Natural killer cell (primary cell): ENCODE data around the gene SPSB4. TPM values are rescaled to one million over a fixed set of nuclear protein-coding genes. Genes with fewer than 3 reads are reported as not detected.

ENCODE experiments used
- ATAC-seq, 3 donors: fragments of 150-1000 bp in 2 of 3; fragments of 200-7000 bp in 1 of 3; cut with Tn5 transposase; 1 replicate in 1 of 3; 2 replicates in 2 of 3; pipeline ENCODE4 v1.10.0; 2021; ENCODE audit warnings: mild to moderate bottlenecking in 2 of 3, moderate library complexity in 2 of 3
- DNase-seq, 2 donors: peaks; one replicate each; pipeline versions ENCODE4 v3.0.0 to v3.0.0-alpha.2; 2013 to 2021; ENCODE audit warnings: mixed read lengths in 1 of 2
- H3K27ac ChIP-seq: one replicate; pipeline ENCODE4 v1.5.1; 2013; ENCODE audit warnings: mild to moderate bottlenecking, low read length
- H3K27me3 ChIP-seq: one replicate; pipeline ENCODE4 v1.6.1; 2013; ENCODE audit warnings: low read length; ENCODE audit not compliant: control insufficient read depth, insufficient read depth
- H3K36me3 ChIP-seq: one replicate; pipeline ENCODE4 v1.6.1; 2013; ENCODE audit warnings: low read length; ENCODE audit not compliant: control insufficient read depth, insufficient read depth
- H3K4me1 ChIP-seq: one replicate; pipeline ENCODE4 v1.6.1; 2013; ENCODE audit warnings: low read length; ENCODE audit not compliant: control insufficient read depth, insufficient read depth
- H3K4me3 ChIP-seq: one replicate; pipeline ENCODE4 v1.5.1; 2013; ENCODE audit warnings: low read length
- H3K9me3 ChIP-seq: one replicate; pipeline ENCODE4 v1.6.1; 2013; ENCODE audit warnings: low read length; ENCODE audit not compliant: control insufficient read depth, insufficient read depth
- H3K27ac Mint-ChIP-seq, 2 donors: one replicate each; pipeline ENCODE4 v1.8.0; 2022; ENCODE audit warnings: mild to moderate bottlenecking in 2 of 2, mixed read lengths in 2 of 2, moderate library complexity in 1 of 2
- H3K27me3 Mint-ChIP-seq, 2 donors: one replicate each; pipeline ENCODE4 v1.8.0; 2022; ENCODE audit warnings: low read depth in 2 of 2, mixed read lengths in 2 of 2
- H3K36me3 Mint-ChIP-seq: one replicate; pipeline ENCODE4 v1.8.0; 2022; ENCODE audit warnings: mixed read lengths
- H3K4me1 Mint-ChIP-seq, 2 donors: one replicate each; pipeline ENCODE4 v1.8.0; 2022; ENCODE audit warnings: mixed read lengths in 2 of 2
- H3K4me3 Mint-ChIP-seq: one replicate; pipeline ENCODE4 v1.8.0; 2022; ENCODE audit warnings: mild to moderate bottlenecking, moderate library complexity, mixed read lengths
- H3K9me3 Mint-ChIP-seq, 2 donors: one replicate each; pipeline ENCODE4 v1.8.0; 2022; ENCODE audit warnings: mixed read lengths in 2 of 2
- WGBS: methylation state at CpG from one replicate; pipeline ENCODE4 v1.1.7; 2013; ENCODE audit warnings: missing lambda C conversion rate; ENCODE audit not compliant: insufficient coverage; 5-methylcytosine and 5-hydroxymethylcytosine counted together
- intact Hi-C: fragments of 100-400 bp; cut with micrococcal nuclease; formaldehyde crosslinking; loops from one replicate; pipeline ENCODE4 v1.14.2; 2022
- total RNA-seq, 4 donors: library from RNA; stranded (reverse); fragments of 120-200 nt in 1 of 4; gene quantifications; one replicate each; pipeline versions ENCODE4 v1.2.3 to v1.2.4, GENCODE V29; 2013 to 2022
- TF ChIP-seq, protein P1 (sequence below): fragments of 200-600 bp; IDR thresholded peaks from one replicate; pipeline ENCODE4 v1.8.0; 2022; ENCODE audit warnings: antibody characterized with exemption

Gene SPSB4
- total RNA-seq, 3 donors from 2014 or later (not counting 1 experiment from before 2014, with no cell fraction given): not detected

DNA sequence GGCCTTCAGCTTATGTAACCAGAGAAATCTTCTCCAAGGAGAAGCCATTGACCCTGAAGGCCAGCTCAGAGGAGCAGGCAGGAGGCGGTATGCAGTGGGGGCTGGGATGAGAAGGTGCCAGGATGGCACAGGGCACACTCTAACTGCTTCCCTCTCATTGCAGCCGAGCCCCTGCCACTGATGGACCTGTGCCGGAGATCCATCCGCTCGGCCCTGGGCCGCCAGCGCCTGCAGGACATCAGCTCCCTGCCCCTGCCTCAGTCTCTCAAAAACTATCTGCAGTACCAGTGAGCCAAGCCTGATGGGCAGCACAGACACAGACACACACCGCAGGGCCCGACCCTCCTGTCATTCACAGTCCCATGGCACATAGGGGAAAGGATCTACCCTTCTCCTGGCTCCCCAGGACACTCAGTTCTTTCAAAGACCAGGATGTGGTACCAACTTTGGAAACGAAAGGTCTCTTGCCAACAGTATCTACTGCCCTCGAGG, 95.9 kb downstream of the SPSB4 start:
- no peaks in the 10 kb centered on the region for H3K9me3 ChIP-seq
- Mint-ChIP-seq H3K27me3 (peaks cover 11 to 14% of the 10 kb centered on the region in 2 donors), H3K36me3 (peaks cover 6% of the 10 kb centered on the region), H3K4me3 (no peak overlapping the region), H3K4me1 (no peaks in the 10 kb centered on the region), H3K9me3 (peaks cover under 1 to 5% of the 10 kb centered on the region in 2 donors), H3K27ac (no peak overlapping the region)
- TF ChIP-seq, protein P1, sequence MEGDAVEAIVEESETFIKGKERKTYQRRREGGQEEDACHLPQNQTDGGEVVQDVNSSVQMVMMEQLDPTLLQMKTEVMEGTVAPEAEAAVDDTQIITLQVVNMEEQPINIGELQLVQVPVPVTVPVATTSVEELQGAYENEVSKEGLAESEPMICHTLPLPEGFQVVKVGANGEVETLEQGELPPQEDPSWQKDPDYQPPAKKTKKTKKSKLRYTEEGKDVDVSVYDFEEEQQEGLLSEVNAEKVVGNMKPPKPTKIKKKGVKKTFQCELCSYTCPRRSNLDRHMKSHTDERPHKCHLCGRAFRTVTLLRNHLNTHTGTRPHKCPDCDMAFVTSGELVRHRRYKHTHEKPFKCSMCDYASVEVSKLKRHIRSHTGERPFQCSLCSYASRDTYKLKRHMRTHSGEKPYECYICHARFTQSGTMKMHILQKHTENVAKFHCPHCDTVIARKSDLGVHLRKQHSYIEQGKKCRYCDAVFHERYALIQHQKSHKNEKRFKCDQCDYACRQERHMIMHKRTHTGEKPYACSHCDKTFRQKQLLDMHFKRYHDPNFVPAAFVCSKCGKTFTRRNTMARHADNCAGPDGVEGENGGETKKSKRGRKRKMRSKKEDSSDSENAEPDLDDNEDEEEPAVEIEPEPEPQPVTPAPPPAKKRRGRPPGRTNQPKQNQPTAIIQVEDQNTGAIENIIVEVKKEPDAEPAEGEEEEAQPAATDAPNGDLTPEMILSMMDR: no peak
- intact Hi-C loops: no loop called here
- DNase-seq (no peak), ATAC-seq (no peak)
- H3K27me3 ChIP-seq: no peaks in the 10 kb centered on the region
- no peak overlapping the region for H3K4me3 ChIP-seq
- 88% methylated on average over 11 of the region's 11 CpGs for WGBS
- H3K27ac ChIP-seq: no peak overlapping the region
- H3K4me1 ChIP-seq: no peaks in the 10 kb centered on the region
- no peaks in the 10 kb centered on the region for H3K36me3 ChIP-seq

DNA sequence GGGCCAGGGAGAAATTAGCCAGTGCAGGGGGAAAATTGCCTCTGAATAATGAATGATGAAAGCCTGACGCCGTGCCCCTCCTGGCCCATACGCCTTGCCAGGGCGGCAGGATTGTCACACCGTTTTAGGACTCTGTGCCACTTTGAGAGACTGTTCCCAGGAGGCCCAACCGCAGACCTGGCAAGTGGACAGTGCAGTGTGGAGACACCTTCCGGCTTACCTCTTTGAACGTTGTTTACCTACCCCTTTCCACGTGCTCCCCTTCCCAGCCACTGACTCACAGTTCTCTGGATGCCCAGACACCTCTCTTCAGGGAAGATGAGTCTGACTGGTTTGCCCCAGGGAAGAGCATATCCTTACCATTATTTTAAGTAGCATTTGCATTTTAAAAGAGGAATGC, 96.5 kb downstream of the SPSB4 start:
- no peaks in the 10 kb centered on the region for H3K4me1 Mint-ChIP-seq
- ATAC-seq (no peak), DNase-seq (no peak)
- H3K9me3 Mint-ChIP-seq: peaks cover 0 to 5% of the 10 kb centered on the region in 2 donors
- no peak overlapping the region for H3K27ac Mint-ChIP-seq
- H3K27ac ChIP-seq: no peak overlapping the region
- H3K27me3 Mint-ChIP-seq: peaks cover 10 to 11% of the 10 kb centered on the region in 2 donors
- no peaks in the 10 kb centered on the region for H3K27me3 ChIP-seq
- H3K9me3 ChIP-seq: no peaks in the 10 kb centered on the region
- intact Hi-C loops: no loop called here
- TF ChIP-seq, protein P1: no peak
- H3K4me3 ChIP-seq: no peak overlapping the region
- no peaks in the 10 kb centered on the region for H3K4me1 ChIP-seq
- H3K36me3 ChIP-seq: no peaks in the 10 kb centered on the region
- WGBS: 81% methylated on average over 9 of the region's 9 CpGs
- H3K4me3 Mint-ChIP-seq: no peak overlapping the region
- no peaks in the 10 kb centered on the region for H3K36me3 Mint-ChIP-seq

DNA sequence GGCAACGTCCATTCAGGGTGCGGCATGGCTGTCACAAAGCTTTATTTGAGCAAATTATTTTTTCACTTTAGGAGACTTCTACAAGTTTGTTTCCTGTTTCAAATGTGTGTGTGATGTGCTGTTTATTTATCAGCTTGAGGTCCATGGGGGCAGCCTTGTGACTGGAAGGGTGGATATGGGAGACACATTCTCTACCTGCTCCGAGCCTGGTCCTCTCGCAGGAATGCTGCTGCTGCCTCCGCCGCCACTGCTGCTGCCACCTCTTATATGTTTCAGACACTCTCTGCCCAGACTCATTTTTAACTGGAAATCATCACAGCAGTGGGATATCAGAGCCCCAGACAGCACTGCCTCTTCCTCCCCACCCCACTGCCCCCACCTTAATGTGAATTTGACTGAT, 97.0 kb downstream of the SPSB4 start:
- Histone ChIP-seq H3K4me3 (no peak overlapping the region), H3K9me3 (no peaks in the 10 kb centered on the region), H3K36me3 (no peaks in the 10 kb centered on the region), H3K27ac (no peak overlapping the region), H3K4me1 (no peaks in the 10 kb centered on the region), H3K27me3 (no peaks in the 10 kb centered on the region)
- H3K27ac Mint-ChIP-seq: no peak overlapping the region
- H3K4me3 Mint-ChIP-seq: no peak overlapping the region
- H3K36me3 Mint-ChIP-seq: no peaks in the 10 kb centered on the region
- 90% methylated on average over 6 of the region's 6 CpGs for WGBS
- no peaks in the 10 kb centered on the region for H3K4me1 Mint-ChIP-seq
- no peak for DNase-seq
- H3K9me3 Mint-ChIP-seq: peaks cover 0 to 2% of the 10 kb centered on the region in 2 donors
- H3K27me3 Mint-ChIP-seq: peaks cover 8 to 10% of the 10 kb centered on the region in 2 donors
- TF ChIP-seq, protein P1: no peak
- ATAC-seq: no peak
- intact Hi-C loops: no loop called here

DNA sequence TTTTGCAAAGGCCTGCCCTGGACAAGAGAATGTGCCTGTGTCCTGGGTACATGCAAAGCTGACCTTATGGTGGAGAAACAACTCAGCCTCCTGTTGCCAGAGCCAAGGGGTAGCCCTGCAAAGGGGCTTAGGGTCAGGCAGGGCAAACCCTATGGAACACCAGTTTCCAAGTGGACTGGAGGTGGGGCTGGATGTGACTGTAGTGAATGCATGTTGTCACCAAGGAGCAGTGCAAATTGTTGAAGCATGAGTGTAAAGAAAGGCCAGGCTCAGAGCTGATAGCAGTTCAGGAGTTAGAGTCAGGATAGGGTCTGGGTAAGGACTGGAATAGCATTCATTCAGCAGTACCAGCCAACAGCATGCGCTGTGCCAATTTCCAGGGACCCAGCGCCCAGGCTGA, 97.6 kb downstream of the SPSB4 start:
- Mint-ChIP-seq H3K36me3 (no peaks in the 10 kb centered on the region), H3K4me3 (no peak overlapping the region), H3K27ac (no peak overlapping the region), H3K4me1 (no peaks in the 10 kb centered on the region), H3K27me3 (peaks cover 9 to 10% of the 10 kb centered on the region in 2 donors), H3K9me3 (no peaks in the 10 kb centered on the region)
- TF ChIP-seq, protein P1: no peak
- Histone ChIP-seq H3K9me3 (no peaks in the 10 kb centered on the region), H3K4me1 (no peaks in the 10 kb centered on the region), H3K27ac (no peak overlapping the region), H3K36me3 (no peaks in the 10 kb centered on the region), H3K4me3 (no peak overlapping the region), H3K27me3 (no peaks in the 10 kb centered on the region)
- DNase-seq (no peak), ATAC-seq (no peak)
- intact Hi-C loops: no loop called here
- 80% methylated on average over 2 of the region's 2 CpGs for WGBS
